Uterus (tissue), 2 donors: ENCODE results near the gene PTPRG.

Experiments
- POLR2A ChIP-seq, 2 donors: fragments of 450-650 bp; IDR thresholded peaks; one replicate each; pipeline ENCODE4 v1.6.1; 2016; ENCODE audit warnings: antibody characterized with exemption in 2 of 2, mild to moderate bottlenecking in 1 of 2, moderate library complexity in 1 of 2
- TF ChIP-seq, protein P1 (sequence below), 4 experiments: fragments of 200-600 bp in 2 of 4; fragments of 450-650 bp in 2 of 4; sonication (generic) in 2 of 4; IDR thresholded peaks; one replicate each; pipeline ENCODE4 v1.5.1; 2016 to 2019; ENCODE audit warnings: antibody characterized with exemption in 4 of 4, mild to moderate bottlenecking in 2 of 4, moderate library complexity in 1 of 4

DNA sequence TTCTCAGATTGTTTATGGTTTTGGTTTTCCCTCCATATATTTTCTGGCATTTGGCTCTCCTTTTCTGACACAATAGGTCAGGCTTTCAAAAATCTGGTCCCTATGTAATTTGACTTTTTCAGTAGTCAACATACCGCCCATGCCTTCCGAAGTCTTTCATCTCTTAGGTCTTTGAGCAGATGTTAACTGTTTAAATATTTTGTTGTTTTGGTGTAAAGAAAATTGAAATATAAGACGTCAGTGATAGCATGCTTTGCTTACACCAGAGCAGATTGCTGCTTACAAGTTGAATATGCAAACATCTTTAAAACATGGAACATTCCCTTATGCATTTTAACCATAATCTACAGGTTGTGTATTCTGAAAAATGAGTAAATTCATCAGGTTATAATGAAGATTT is 233.0 kb downstream of the PTPRG start:
- no peak for TF ChIP-seq POLR2A (IDR thresholded peaks at IDR 0.05)
- TF ChIP-seq, protein P1, sequence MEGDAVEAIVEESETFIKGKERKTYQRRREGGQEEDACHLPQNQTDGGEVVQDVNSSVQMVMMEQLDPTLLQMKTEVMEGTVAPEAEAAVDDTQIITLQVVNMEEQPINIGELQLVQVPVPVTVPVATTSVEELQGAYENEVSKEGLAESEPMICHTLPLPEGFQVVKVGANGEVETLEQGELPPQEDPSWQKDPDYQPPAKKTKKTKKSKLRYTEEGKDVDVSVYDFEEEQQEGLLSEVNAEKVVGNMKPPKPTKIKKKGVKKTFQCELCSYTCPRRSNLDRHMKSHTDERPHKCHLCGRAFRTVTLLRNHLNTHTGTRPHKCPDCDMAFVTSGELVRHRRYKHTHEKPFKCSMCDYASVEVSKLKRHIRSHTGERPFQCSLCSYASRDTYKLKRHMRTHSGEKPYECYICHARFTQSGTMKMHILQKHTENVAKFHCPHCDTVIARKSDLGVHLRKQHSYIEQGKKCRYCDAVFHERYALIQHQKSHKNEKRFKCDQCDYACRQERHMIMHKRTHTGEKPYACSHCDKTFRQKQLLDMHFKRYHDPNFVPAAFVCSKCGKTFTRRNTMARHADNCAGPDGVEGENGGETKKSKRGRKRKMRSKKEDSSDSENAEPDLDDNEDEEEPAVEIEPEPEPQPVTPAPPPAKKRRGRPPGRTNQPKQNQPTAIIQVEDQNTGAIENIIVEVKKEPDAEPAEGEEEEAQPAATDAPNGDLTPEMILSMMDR (IDR thresholded peaks at IDR 0.05), result no peak
